GM12878 (cell line): ENCODE measurements around the gene SLC4A5.

ENCODE experiments used
- ATF7 ChIP-seq: fragments of 450-650 bp; IDR thresholded peaks from 2 replicates; pipeline ENCODE4 v1.6.1; 2016; ENCODE audit warnings: low read depth, mild to moderate bottlenecking
- CEBPB ChIP-seq, 2 experiments: fragments of 150-350 bp in 1 of 2; IDR thresholded peaks; 2 replicates each; pipeline ENCODE4 v1.6.1; 2012 to 2014; ENCODE audit warnings: low read depth in 2 of 2, low read length in 2 of 2, borderline replicate concordance in 1 of 2, inconsistent platforms in 1 of 2
- CREB1 ChIP-seq: IDR thresholded peaks from 2 replicates; pipeline ENCODE4 v1.6.1; 2012; ENCODE audit warnings: low read depth, mild to moderate bottlenecking, inconsistent platforms
- EP300 ChIP-seq, 2 experiments: fragments of 150-350 bp in 1 of 2; IDR thresholded peaks; 2 replicates each; pipeline ENCODE4 v1.6.1; 2011 to 2012; ENCODE audit warnings: low read depth in 2 of 2, low read length in 2 of 2, borderline replicate concordance in 1 of 2, improper control_type of control experiment in 1 of 2, inconsistent platforms in 1 of 2; ENCODE audit not compliant: control insufficient read depth in 1 of 2
- ESRRA ChIP-seq: IDR thresholded peaks from 2 replicates; pipeline ENCODE4 v1.6.1; 2012; ENCODE audit warnings: mild to moderate bottlenecking, low read length, improper control_type of control experiment
- JUNB ChIP-seq: IDR thresholded peaks from 2 replicates; pipeline ENCODE4 v1.6.1; 2016; ENCODE audit warnings: antibody characterized with exemption, mild to moderate bottlenecking
- RAD51 ChIP-seq: fragments of 450-650 bp; IDR thresholded peaks from 2 replicates; pipeline ENCODE4 v1.6.1; 2016; ENCODE audit warnings: moderate library complexity, mild to moderate bottlenecking, inconsistent platforms
- RCOR1 ChIP-seq: conservative IDR thresholded peaks from 2 replicates; pipeline ENCODE4 v1.6.1; 2012; ENCODE audit warnings: low read depth, low read length, improper control_type of control experiment
- SREBF1 ChIP-seq: IDR thresholded peaks from 2 replicates; pipeline ENCODE4 v1.6.1; 2012; ENCODE audit warnings: mild to moderate bottlenecking, low read length
- TF ChIP-seq, protein P1 (sequence below), 3 experiments: IDR thresholded peaks in 2 of 3; conservative IDR thresholded peaks in 1 of 3; 2 replicates each; pipeline ENCODE4 v1.5.1; 2011; ENCODE audit warnings: low read depth in 3 of 3, low read length in 3 of 3, mild to moderate bottlenecking in 3 of 3, control low read depth in 2 of 3, moderate library complexity in 2 of 3, inconsistent platforms in 1 of 3, mixed read lengths in 1 of 3; ENCODE audit not compliant: control insufficient read depth in 2 of 3, insufficient read depth in 1 of 3; ENCODE audit errors: extremely low read depth in 1 of 3
- TF ChIP-seq, protein P2 (sequence below): IDR thresholded peaks from 2 replicates; pipeline ENCODE4 v1.6.1; 2012; ENCODE audit warnings: low read depth, low read length, improper control_type of control experiment
- TF ChIP-seq, protein P3 (sequence below): fragments of 450-650 bp; IDR thresholded peaks from 2 replicates; pipeline ENCODE4 v1.6.1; 2014; ENCODE audit warnings: mild to moderate bottlenecking

DNA sequence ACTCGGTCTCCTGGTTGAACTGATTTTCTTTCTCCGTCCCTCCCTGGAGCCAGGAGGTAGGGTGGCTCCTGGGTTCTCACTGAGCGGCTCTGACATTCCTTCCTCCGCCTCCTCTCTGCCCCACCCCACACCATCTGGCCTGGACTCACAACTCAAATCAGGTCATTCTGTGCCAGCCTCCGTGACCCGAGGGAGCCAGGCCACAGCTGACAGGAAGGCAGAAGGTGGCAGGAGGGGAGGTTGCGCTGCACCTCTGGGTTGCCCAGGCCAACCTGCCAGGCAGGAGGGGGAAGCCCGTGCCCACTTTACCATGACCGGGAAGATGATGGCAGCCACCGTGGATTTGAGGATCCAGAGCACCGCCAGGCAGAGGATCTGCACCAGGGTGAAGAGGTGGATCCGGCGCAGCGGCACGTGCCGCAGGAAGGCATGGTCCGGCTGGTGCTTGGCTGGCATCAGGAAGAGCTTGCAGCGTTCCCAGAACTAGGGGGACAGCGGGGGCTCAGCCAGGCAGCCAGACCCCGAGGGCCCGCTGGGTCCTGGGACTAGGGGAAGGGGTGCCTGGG, 116.5 kb downstream of the SLC4A5 start:
- TF ChIP-seq, protein P1, sequence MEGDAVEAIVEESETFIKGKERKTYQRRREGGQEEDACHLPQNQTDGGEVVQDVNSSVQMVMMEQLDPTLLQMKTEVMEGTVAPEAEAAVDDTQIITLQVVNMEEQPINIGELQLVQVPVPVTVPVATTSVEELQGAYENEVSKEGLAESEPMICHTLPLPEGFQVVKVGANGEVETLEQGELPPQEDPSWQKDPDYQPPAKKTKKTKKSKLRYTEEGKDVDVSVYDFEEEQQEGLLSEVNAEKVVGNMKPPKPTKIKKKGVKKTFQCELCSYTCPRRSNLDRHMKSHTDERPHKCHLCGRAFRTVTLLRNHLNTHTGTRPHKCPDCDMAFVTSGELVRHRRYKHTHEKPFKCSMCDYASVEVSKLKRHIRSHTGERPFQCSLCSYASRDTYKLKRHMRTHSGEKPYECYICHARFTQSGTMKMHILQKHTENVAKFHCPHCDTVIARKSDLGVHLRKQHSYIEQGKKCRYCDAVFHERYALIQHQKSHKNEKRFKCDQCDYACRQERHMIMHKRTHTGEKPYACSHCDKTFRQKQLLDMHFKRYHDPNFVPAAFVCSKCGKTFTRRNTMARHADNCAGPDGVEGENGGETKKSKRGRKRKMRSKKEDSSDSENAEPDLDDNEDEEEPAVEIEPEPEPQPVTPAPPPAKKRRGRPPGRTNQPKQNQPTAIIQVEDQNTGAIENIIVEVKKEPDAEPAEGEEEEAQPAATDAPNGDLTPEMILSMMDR (IDR thresholded peaks at IDR 0.05 in 2 of 3, conservative IDR thresholded peaks at IDR 0.05 in 1 of 3; ENCODE audit: control insufficient read depth in 2 of 3, extremely low read depth in 1 of 3, insufficient read depth in 1 of 3, low read depth in 3 of 3, low read length in 3 of 3), result no peak
- TF ChIP-seq, protein P2, sequence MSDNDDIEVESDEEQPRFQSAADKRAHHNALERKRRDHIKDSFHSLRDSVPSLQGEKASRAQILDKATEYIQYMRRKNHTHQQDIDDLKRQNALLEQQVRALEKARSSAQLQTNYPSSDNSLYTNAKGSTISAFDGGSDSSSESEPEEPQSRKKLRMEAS, result no peak
- TF ChIP-seq ATF7 (no peak), JUNB (no peak), EP300 (IDR thresholded peaks at IDR 0.05; ENCODE audit: borderline replicate concordance in 1 of 2, control insufficient read depth in 1 of 2, low read depth in 2 of 2, low read length in 2 of 2) (no peak), CREB1 (no peak), ESRRA (no peak), RCOR1 (no peak), CEBPB (IDR thresholded peaks at IDR 0.05; ENCODE audit: borderline replicate concordance in 1 of 2, low read depth in 2 of 2, low read length in 2 of 2) (no peak), SREBF1 (no peak), RAD51 (no peak)
- TF ChIP-seq, protein P3, sequence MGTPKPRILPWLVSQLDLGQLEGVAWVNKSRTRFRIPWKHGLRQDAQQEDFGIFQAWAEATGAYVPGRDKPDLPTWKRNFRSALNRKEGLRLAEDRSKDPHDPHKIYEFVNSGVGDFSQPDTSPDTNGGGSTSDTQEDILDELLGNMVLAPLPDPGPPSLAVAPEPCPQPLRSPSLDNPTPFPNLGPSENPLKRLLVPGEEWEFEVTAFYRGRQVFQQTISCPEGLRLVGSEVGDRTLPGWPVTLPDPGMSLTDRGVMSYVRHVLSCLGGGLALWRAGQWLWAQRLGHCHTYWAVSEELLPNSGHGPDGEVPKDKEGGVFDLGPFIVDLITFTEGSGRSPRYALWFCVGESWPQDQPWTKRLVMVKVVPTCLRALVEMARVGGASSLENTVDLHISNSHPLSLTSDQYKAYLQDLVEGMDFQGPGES, result no peak
